SKM-1 treated with dmso at 0.1 percent for 144 hours (cell line): ENCODE results near the gene CLDN20.
A peak's percentile ranks its signal among the peaks of the same experiment; 100 is the strongest.
"Not testable (repeated sequence)": the region's sequence is repeated elsewhere in the genome, so short reads cannot be mapped to it uniquely, and the experiment has no call there.

ENCODE experiments used
- DNase-seq: peaks from one replicate; lab custom pipeline; 2025; ENCODE audit not compliant: unreplicated experiment; lab: John Stamatoyannopoulos, UW

Gene CLDN20, protein sequence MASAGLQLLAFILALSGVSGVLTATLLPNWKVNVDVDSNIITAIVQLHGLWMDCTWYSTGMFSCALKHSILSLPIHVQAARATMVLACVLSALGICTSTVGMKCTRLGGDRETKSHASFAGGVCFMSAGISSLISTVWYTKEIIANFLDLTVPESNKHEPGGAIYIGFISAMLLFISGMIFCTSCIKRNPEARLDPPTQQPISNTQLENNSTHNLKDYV

GRCh38 chr6:155263373-155264063, at the start of gene CLDN20:
TSS of gene CLDN20 (plus strand) at chr6:155264013. CDS start at chr6:155275720, 11,707 bp downstream.
- DNase-seq = no peak

GRCh38 chr6:155215906-155216305, 47.9 kb upstream of the CLDN20 start:
- no peak for DNase-seq

- DNase-seq = no peak
These were observed 47.3 kb upstream of the CLDN20 start for GRCh38 chr6:155216312-155217046.

GRCh38 chr6:155218711-155219110, 45.1 kb upstream of the CLDN20 start:
- DNase-seq = not testable (repeated sequence)

DNA sequence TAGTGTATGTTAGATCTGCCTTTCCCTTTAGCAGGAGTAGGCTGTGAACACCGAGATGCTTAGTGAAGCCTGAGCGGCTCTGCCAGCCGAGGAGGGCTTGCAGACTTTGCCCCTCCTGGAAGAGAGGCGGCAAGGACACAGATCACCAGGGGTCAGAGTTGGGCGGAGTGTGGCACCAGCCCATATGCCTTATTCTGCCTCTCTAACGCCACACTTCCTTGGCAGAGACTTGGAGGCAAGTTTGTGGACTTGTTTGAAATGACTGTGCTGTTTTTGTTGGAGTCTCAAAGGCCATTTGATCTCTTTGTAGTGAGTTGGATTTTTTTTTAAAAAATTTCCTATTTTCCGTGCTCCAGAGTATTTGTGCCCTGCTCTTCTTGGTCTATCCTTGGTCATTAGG, 44.5 kb upstream of the CLDN20 start:
- DNase-seq = no peak

- DNase-seq = no peak
These were observed 43.9 kb upstream of the CLDN20 start for GRCh38 chr6:155219858-155220301.

DNA sequence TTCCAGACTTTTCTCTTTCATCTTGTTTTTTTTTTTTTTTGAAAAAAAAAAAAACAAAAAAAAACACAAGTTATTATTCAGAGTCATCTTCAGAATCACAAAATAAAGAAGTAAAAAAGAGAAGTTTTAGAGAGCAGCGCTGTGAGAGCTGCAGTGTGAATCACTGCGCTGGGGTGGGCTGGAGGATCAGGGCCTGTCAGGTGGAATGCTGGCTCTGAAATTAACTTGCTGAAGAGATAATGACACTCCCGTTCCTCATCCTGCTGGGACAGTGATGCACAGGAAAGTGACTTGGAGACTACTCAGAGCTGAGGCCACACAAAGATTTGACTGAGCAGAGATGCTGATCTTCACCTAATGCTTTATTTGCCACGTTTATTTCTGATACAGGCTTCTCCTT, 42.7 kb upstream of the CLDN20 start:
- DNase-seq = no peak

DNA sequence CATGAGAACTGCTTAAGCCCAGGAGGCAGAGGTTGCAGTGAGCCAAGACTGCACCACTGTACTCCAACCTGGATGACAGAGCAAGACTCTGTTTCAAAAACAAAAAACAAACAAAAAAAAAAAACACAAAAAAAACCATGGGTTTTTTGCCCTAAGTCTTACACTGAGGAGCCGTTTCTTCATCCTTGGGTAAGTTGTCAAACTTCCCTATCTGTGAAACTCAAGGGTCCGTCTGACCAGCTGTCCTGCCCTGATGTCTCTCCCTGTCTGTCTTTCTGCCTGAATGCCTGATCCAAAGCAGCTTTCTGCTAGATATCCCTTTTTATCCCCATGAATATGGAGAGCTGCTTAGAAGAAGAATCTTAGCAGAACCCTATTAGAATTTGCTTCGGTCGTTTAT, 41.3 kb upstream of the CLDN20 start:
- peak; percentile 19 for DNase-seq

- DNase-seq = peak; percentile 70
These were observed 40.0 kb upstream of the CLDN20 start for GRCh38 chr6:155223646-155224451.

- DNase-seq = no peak
These were observed 39.2 kb upstream of the CLDN20 start for GRCh38 chr6:155224618-155225017.

DNA sequence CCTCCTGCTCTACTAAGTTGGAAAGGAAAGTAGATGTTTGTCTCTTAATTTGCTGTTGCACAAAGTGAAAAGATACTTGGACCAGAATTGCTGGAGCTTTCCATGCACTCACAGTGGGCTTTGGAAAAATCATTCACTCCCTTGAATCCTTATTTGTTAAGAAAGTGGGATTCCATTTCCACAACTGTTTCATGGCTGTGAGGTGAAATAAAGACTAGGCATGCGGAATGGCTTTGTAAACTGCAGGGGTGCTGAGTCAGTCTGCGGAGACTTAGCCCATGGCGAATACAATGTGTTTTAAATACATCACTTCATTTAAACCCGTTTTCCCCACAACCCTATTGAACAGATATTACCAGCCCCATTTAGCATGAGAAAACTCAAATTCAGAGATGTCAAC, 36.8 kb upstream of the CLDN20 start:
- no peak for DNase-seq

DNA sequence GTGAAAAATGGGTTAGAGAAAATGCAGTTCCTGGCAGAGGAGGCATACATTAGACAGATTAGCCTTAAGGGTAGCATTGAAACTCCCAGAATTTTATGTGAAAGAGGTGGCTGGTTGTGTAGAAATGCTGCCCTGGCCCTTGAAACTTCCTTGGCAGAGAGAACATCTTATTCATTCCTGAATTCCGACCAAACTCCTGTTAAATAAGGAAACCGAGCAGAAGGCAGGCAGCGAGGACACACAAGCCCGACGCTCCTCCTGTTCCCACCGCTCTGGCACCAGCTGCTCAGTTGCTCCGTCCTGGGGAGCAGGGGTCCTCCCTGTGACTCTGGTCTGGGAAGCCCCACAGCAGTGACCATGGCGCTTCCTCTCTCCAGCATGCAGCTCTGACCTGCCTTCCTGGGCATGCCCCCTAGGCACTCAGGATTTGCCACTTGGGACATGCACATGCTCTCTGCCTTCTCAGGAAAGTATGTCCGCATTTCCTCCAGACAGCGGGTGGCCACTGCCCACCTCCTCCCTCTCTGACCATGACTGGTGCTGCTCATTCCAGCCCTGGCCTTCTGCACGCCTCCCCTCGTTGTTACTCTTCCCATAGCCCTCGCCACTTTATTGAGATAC, 35.2 kb upstream of the CLDN20 start:
- DNase-seq = no peak

DNA sequence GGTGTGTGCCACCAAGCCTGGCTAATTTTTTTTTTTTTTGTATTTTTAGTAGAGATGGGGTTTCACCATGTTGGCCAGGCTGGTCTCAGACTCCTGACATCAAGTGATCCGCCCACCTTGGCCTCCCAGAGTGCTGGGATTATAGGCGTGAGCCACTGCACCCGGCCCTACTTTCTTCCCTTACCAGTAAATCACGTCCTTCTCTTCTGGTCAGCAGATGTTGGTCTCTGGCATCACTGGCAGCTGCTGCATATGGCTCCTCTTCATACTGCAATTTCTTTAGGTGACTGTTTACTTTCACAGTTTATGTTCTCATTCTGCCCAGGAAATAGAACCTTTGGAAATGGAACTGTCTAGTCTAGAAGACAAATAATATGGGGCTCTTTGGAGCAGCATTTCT, 32.8 kb upstream of the CLDN20 start:
- not testable (repeated sequence) for DNase-seq

GRCh38 chr6:155232848-155233247, 31.0 kb upstream of the CLDN20 start:
- no peak for DNase-seq

- no peak for DNase-seq
These were observed 29.6 kb upstream of the CLDN20 start for GRCh38 chr6:155234167-155234566.

GRCh38 chr6:155234687-155235086, 29.1 kb upstream of the CLDN20 start:
- no peak for DNase-seq

DNA sequence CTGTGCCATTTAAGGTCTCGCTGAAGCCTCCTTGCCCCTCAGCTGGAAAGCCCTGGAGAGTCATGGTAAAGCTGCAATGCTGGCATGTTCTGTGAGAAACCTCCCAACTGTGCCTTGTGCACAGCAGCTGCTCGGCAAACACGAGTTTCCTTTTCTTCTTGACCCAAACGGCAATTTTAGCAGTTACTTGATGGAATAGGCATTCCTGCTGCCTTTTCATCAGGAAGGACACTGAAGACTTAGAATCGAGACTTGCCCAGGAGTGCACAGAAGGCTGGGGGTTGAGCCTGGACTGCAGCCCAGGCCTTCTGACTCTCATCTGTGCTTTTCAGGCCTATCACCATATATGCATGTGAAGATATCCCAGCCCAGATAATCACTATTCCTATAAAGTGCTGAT, 28.7 kb upstream of the CLDN20 start:
- no peak for DNase-seq

DNA sequence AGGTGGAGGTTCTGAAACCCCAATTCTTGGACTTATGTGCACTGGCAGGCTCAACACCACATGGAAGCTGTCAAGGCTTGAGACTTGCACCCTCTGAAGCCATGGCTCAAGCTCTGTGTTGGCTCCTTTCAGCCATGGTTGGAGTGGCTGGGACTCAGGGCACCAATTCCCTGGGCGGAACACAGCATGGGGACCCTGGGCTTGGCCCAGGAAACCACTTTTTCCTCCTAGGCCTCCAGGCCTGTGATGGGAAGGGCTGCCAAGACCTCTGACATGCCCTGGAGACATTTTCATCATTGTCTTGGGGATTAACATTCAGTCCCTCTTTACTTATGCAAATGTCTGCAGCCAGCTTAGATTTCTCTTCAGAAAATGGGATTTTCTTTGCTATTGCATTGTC, 26.2 kb upstream of the CLDN20 start:
- no peak for DNase-seq

DNA sequence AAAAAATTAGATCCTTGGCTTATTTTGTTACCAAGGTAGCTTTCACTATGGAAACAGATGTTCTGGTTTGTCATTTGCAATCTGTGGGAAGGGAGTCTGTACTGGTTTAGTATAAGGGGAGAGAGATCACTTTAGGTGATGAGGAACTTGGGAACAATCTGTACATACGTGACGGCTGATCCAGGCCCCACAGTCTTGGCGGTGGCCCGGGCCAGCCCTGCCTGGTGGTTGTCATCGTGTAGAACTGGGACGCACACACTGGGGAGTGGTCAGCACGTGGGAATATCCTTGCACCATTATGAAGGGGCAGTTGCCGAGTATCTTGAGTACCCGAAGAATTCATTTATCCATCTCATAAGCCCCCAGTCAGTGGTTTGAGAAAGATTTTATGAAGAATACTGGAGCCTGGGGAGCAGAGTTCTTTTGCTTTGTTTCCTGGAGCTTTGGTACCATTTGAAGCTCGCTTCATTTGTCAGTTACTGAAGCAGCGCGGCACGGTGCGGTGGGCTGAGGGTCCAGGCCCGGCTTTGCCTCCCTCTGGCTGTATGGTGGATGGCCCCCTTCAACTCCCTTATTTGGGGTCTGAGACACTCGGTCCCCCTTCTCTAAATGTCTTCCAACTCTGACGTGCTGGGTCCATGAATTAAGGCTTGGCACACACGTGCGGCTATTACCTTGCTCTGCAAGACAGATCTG, 22.8 kb upstream of the CLDN20 start:
- no peak for DNase-seq

DNA sequence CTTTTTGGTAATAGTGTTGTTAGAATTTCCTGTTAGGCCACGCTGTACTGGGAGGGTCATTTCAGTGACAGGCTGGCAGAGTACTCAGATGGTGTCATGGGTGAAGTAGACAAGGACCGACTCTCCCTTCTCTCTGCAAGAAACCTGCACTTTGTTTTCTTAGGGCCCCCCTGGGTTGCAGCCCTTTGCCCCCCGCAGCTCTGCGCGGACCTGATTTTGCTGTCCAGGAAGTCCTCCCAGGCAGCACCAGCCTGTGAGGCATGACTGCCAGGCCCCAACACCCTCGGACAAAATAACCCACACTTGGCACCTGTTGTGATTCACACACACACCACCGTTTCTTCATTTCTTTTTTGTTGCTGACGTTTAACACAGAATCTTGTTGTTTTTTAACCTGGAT, 21.8 kb upstream of the CLDN20 start:
- no peak for DNase-seq
